SIG-M5 (cell line): ENCODE results near the gene PGAM2.
"Not testable (repeated sequence)": the region's sequence is repeated elsewhere in the genome, so short reads cannot be mapped to it uniquely, and the experiment has no call there.

Experiments
- DNase-seq: peaks from one replicate; lab custom pipeline; 2025; lab: John Stamatoyannopoulos, UW

PGAM2 gene

DNA sequence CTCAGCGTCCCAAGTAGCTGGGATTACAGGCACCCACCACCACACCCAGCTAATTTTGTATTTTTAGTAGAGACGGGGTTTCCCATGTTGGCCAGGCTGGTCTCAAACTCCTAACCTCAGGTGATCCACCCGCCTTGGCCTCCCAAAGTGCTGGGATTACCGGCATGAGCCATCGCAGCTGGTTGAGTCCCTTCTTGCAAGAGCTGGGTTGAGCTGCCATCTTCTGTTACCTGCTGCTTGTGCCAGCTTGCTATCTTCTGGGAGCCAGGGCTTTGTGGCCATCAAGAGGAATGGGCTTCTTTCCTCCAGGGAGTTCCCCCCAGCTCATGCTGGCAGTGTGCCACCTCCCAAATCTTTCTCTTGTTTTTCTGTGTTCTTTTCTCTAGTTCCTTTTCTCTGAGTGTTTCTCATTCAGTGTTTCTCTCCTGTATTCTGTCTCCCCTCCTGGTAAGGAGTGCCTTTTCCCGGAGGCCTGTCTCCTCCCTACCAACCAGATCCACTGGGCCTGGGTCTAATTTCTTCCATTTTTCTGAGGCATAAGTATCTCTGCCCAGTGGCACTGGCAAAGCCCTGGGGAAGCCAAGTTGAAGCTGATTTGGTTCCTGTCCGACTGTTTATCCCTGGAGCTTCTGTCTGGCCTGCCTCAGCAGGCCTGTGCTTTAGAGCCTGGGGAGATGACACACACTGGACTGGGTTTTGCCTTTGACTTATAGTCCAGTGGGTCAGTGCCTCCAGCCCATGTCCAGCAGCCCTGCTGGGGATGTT is 17.2 kb downstream of the PGAM2 start:
- no peak for DNase-seq

DNA sequence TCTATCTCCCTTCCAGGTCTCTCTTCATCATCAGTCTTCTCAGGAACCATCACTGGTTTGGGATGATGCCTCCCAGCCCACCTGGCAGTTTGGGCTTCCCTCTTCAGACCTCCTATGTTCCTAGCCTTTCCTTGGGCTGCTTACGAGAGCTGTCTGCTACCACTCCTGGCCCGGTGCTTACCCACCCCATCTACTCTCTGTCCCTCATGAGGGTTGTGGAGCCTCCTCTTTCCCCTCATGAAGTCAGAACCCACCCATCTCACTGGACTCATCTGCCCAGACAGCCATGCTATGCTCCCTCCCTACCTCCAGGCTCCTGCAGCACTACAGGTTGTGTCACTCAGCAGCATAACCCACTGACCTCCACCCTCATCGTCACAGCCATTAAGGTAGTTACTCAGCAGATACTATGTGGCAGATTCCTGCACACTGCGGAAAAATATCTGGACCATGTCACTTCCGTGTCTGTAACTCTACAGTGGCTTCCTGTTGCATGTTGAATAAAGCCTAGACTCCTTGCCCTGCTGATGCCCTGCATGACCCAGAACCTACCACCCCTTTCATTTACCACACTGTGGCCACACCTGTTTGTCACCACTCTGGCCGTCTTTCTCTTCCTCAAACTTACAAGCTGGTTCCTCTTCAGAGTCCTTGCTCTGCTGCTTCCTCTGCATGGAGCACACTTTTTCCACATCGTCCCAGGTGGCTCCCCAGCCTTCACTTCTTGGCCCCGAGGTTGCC is 18.9 kb downstream of the PGAM2 start:
- DNase-seq: peak; percentile 60

DNA sequence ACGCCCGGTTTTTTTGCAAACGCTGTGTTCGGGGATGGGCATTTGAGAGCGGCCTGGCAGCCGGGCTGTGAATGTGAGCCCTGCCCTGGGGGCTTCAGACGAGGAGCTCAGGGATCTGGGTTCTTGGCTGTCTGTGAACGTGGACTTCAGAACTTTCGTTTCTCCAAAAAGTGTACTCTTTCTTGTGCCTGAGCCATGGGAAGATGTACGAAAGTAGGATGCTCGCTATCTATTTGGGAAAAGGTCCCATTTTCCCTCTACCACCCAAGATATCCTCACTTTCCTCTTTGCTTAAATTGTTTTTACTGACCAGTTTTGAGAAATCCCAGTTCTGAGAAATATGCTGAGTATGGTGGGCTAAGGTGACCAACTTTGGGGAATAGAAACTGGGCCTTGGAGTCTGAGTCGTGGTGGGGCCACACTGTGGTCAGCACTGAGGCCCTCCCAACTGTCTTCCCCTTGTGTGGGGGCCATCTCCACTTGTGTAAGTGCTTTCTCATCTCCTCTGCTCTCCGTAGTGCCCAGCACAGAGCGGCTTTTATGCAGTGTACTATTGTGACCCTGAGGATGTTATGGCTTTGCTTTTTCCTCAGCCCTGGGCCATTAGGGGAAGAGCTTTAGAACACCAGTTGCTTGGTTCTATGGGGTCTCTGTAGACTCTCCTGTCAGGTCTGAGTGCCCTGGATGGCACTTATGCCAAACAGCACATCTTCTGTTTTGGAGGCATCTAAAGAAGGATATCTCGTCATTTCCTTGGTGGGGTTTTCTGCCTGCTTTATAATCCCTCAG is 19.9 kb downstream of the PGAM2 start:
- no peak for DNase-seq

DNA sequence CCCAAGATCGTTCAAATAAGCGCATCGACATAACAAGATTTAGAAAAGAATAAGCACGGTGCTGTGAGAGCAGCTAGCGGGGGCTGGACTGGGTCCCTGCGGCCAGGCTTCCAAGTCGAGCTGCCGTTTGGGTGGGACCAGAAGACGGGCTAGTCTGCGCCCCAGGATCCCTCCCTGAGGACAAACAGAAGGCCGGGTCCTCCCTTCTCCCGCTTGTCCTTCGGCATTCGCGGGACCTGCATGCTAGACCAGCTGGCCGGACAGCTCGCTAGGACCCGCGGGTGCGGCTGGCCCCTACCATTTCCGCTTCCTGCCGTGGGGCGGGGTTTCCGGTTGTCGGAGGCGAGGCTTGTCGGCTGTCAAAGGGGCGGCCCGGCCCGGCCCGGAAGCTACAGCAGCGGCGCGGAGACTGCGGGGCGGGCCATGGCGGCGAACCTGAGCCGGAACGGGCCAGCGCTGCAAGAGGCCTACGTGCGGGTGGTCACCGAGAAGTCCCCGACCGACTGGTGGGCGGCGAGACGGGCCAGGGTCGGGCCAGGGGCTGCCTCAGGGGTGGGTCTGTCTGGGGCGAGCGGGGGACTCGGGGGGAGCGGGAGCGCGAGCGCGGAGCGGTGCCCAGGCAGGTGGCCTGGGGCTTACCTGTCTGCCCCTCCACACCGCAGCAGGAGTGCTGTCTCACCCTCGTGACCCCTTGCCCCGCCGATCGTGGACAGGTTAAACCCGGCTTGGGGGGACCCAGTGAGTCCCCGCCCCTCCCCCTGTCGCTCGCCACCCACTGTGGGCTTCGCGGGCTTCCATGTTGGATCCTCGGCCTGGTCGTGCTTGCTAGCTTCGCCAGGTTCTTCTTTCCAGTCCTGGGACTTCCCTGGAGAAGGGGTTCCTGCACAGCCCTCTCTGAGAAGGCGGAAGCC is 20.8 kb downstream of the PGAM2 start, which contains the start of gene DBNL:
TSS of gene DBNL (plus strand) at position 388 of the 911 bp plus-strand sequence. CDS start at position 424, 36 bp downstream.
- no peak for DNase-seq

DNA sequence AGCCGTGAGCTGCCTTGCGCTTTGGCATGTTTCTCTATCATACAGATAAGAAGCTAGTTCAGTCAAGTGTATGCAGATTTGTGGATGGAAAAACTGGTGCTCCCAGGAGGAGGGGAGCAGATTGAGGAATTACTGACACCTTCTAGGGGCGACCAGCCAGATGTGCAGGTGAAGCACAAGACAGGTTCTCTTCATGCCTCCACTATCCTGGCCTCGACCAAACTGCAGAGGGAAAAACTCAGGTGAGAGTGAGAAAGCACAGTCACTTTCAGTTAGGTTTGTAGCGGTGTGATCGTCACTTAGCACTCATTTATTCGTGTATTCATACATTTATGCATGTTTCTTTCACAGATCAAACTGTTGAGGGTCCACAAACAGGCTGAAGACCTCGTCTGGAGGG is 21.5 kb downstream of the PGAM2 start:
- DNase-seq: no peak

DNA sequence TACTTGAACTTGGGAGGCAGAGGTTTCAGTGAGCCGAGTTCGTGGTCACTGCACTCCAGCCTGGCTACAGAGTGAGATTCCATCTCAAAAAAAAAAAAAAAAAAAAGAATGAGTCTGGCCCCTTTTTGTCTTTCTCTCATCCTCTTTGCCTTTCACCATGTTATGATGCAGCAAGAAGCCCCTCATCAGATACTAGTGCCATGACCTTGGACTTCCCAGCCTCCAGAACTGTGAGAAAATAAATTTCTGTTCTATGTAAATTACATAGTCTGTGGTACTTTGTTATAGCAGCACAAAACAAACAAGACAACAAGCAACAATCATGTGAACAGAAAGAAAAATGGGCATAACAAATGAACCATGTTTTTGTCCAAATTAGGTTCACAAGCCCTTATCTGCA is 23.1 kb downstream of the PGAM2 start:
- DNase-seq: no peak

DNA sequence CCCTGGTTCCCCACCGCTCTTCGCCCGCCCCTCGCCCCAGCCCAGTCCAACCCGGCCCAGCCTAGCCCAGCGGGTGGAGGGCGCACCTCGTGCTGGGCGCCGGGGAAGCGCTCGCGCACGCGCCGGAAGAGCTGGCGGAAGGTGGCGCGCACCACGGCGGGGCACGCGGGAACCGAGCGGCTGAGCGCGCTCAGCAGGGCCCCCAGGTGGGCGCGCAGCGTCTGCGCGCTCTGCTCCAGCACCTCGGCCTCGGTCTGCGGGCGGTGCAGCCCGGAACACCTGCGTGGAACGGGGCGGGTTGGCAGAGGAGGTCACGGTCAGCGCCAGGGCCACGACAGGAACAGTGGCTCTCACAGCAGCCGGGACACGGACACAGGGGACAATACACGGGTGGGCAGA is 24.9 kb downstream of the PGAM2 start:
- not testable (repeated sequence) for DNase-seq

DNA sequence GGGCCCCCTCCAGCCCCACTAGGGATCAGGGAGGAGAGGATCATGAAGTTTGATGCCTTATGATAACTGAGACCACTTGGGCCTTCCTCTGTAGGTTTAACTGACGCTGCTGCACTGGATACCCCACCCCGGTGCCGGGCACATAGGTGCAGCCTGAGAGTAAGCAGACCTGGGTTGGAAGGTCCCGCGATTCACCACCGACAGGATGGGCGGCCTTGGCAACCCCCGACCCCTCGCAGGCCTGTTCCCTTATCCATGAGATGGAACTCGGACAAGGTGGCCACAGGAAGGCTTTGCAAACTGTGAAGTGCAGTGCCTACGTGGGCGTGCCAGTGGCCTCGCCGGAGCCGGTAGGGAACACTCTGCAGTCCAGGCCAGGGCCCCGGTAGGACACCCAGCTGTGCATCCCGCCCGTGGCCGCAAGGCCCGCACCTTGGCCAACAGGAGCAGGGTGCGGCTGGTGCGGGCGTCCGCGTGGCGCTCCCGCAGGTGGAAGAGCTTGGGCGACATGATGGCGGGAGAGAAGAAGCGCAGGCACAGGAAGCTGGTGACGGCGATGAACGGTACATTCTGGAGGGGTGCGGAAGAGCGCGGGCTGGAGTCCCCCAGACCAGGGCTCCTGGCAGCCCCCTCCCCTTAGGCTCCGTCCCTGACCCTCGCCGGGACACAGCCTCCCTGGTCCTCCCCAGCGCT is 25.4 kb downstream of the PGAM2 start:
- DNase-seq: not testable (repeated sequence)

DNA sequence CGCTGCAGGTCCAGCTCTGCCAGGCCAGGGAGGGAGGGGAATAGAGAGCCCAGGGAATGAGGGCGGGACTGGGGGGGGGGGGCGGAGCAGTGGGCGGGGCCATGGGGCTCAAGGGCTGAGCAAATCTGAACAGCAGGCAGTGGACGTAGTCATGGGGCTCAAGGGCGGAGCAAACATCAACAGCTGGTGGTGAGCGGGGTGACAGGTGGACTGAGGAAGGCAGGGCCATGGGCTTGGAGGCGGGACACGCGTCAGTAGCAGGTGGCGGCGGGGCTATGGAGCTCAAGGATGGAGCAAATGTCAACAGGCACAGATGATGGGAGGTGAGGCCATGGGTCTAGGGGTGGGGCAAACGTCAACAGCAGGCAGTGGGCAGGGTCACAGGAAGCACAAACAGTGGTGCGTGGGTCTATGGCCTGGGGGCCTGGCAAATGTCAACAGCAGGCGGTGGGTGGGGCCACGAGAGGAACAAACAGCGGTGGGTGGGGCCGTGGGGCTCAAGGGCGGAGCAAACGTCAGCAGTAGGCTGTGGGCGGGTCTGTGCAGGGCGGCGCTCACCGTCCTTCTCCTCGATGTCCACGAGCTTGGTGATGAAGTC is 26.3 kb downstream of the PGAM2 start:
- DNase-seq: not testable (repeated sequence)

DNA sequence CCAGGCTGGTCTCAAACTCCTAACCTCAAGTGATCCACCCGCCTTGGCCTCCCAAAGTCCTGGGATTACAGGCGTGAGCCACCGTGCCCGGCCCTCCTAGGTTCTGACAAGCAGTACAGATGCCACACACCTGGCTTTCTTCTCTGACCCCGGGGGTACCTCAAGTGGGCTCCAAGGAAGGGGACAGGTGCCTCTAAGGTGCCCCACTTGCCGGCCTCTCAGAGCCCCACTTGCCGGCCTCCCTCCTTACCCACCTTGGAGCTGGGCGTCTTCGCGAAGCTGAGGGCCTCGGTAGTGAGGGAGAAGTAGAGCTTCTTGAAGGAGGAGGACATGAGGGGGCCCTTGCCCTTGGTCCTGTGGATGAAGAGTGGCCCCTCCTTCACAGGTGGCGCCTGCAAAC is 26.8 kb downstream of the PGAM2 start:
- not testable (repeated sequence) for DNase-seq

DNA sequence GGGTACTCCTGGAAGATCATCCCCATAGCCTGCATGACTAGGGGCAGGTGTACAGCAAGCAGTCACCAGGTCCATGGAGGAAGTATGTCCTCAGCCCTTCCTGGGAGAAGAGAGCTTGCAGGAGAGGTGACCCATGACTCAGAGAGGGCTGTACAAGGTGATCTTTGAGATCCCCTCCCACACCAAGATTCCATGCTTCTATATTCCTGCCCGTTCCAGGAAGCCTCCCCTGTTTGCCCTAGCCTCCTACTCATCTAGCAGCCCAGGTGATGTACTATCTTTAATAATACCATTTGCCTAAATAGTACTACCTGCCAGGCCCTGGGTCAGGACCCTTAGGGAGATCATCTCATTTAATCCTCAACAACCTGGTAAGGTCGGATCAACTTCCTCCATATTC is 27.4 kb downstream of the PGAM2 start:
- not testable (repeated sequence) for DNase-seq

DNA sequence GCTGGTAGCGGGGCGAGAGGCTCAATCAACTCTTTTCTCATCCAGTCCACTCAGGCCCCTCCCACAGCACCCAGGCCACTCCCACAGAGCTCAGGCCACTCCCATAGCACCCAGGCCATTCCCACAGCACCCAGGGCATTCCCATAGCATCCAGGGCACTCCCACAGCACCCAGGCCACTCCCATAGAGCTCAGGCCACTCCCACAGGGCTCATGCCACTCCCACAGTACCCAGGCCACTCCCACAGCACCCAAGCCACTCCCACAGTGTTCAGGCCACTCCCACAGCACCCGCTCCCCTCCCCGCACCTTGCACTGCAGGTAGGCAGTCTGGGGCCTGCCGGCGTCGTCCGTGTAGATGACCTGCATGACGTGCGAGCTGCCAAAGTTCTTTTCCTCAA is 29.0 kb downstream of the PGAM2 start:
- DNase-seq: not testable (repeated sequence)

DNA sequence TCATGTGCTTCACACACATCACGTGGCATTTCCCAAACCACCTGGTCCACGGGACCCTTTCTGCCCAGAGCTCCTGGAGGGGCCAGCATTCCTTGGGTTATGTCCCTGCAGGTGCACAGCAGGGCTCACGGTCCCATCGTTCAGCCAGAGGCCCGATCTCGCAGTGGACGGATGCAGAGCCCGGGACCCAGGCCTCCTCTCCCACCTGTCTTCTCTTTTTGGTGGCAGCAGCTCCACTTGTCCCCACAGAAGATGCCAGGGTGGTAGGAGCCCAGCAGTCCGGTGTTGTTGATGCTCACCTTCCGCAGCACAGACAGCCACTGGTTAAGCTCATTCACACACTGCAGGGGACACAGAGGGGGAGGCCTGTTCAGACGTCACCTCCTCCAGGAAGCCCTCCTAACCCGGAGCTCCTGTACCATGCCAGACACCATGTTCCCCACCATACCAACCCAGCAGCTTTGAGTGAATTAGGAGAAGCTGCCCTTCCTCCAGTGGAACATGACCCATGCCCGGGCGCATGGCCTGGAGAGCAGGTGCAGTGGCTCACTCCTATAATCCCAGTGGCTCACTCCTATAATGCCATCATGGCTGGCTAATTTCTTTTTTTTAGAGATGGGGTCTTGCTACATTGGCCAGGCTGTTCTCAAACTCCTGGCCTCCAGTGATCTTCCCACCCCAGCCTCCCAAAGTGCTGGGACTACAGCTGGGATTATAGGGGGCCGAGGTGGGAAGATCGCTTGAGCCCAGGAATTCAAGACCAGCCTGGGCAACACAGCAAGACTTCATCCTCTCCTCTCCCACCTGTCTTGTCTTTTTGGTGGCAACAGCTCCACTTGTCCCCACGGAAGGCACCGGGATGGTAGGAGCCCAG is 31.2 kb downstream of the PGAM2 start:
- not testable (repeated sequence) for DNase-seq

DNA sequence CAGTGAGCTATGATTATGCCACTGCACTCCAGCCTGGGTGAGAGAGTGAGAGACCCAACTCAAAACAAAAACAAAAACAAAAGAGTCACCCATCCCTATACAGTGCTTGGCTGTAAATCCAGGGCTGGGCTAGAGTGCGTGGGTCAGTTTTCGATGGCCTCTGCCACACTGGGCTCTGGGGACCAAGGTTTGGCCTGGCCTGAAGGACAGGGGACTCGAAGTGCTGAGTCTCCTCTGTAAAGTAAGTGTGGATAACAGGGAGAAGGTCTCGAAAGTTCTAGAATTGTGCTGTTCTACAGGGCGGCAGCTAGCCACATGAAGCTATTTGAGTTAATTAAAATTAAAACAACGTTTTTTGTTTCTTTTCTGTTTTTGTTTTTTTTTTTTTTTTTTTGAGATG is 33.3 kb downstream of the PGAM2 start:
- not testable (repeated sequence) for DNase-seq

DNA sequence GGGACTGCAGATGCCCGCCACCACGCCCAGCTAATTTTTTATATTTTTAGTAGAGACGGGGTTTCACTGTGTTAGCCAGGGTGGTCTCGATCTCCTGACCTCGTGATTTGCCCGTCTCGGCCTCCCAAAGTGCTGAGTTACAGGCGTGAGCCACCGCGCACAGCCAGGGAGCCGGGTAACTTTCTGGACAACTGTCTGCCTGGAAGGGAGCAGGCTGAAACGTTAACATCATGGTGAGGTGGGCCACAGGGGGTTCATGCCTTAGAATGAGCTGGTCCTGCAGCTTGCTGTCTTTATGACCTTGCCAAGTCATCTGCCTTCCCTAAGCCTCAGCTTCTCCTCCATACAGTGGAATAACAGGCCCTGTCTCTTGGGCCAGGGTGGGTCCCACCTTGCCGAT is 34.0 kb downstream of the PGAM2 start:
- not testable (repeated sequence) for DNase-seq

DNA sequence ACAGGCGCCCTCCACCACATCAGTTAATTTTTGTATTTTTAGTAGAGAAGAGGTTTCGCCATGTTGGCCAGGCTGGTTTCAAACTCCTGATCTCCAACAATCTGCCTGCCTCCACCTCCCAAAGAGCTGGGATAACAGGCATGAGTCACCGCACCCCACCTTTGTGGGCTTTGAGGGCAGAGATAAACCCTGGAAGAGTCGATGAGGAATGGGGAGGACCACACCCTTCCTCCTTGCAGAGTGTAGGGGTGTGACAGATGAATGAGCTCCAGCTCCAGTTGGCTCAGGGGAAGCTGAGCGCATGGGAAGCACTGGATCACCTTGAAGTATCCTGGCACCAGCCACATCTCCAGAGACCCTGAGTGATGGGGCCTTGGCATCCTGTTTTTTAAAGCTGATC is 35.3 kb downstream of the PGAM2 start:
- DNase-seq: not testable (repeated sequence)

DNA sequence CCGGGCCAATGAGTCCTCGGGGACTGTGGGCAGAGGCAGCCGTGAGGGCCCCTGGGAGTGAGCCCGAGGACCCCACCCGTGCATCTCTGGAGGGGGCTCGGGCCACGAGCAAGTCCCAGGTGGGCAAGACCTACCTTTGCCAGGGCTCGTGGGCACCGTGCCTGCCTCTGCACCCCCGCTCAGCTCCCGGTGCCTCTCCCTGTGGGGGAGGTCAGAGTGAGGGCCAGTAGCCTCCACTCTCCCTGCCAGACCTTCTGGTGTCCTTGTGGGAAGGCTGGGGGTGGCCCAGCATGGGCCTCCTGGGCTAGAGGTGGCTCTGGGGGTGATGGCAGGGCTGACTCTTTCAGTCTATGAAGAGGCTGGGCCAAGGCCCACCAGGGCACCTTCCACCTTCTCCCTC is 35.9 kb downstream of the PGAM2 start:
- not testable (repeated sequence) for DNase-seq

DNA sequence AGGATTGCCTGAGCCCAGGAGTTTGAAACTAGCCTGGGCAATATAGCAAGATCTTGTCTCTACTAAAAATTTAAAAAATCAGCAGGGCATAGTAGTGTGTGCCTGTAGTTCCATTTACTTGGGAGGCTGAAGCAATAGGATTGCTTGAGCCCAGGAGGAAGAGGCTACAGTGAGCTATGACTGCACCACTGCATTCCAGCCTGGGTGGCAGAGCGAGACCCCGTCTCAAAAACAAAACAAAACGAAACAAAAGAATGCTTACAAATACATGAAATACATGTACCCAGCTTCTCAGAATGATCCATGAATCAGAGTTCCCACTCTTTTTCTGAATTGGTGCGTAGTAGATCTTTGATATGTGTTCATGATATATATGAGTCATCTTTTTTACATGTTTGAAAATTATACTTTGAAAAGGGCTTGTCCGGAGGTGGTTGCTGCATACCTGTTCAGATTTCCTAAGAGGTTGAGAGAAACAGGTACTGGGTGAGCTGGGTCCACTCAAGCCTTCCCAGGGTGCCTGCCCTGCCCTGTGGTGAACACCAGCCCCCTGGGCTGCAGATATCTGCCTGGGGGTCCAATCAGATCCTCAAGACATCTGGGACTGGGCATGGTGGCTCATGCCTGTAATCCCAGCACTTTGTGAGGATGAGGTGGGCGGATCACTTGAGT is 42.4 kb downstream of the PGAM2 start:
- not testable (repeated sequence) for DNase-seq

DNA sequence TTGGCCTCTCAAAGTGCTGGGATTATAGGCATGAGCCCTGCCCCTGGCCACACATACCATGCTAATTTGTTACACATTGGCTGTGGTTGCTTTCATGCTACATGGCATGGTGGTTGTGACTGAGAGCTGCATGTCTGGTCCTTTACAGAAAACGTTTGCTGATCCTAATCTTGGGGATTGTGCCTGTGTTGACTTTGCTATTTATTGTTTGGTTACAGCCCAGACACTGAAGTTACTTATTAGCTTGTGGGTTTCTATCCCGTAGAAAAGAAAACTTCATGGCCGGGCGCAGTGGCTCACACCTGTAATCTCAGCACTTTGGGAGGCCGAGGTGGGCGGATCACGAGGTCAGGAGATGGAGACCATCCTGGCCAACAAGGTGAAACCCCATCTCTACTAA is 43.3 kb downstream of the PGAM2 start:
- DNase-seq: not testable (repeated sequence)
